CD14-positive monocyte (primary cell): ENCODE measurements around the gene PCDHGA8. TPM values are rescaled to one million over a fixed set of nuclear protein-coding genes. Genes with fewer than 3 reads are reported as not detected.
"Not testable (repeated sequence)": the region's sequence is repeated elsewhere in the genome, so short reads cannot be mapped to it uniquely, and the experiment has no call there.

Experiments
- DNase-seq, 3 donors: peaks; one replicate each; pipeline ENCODE4 v3.0.0-alpha.2; 2011 to 2022
- H2AFZ ChIP-seq: 2 replicates; pipeline ENCODE4 v1.6.0; 2012; ENCODE audit warnings: mild to moderate bottlenecking, low read depth, low read length, inconsistent platforms; ENCODE audit not compliant: insufficient read depth, poor library complexity, severe bottlenecking
- H3K27ac ChIP-seq, 2 donors: 1 replicate in 1 of 2; 2 replicates in 1 of 2; pipeline ENCODE4 v1.5.1; 2012 to 2013; ENCODE audit warnings: low read length in 2 of 2, control low read depth in 1 of 2, inconsistent platforms in 1 of 2, low read depth in 1 of 2, mild to moderate bottlenecking in 1 of 2
- H3K27me3 ChIP-seq, 2 donors: one replicate each; pipeline versions ENCODE4 v1.6.0 to v1.6.1; 2011 to 2013; ENCODE audit warnings: low read length in 2 of 2; ENCODE audit not compliant: control insufficient read depth in 2 of 2, insufficient read depth in 2 of 2
- H3K36me3 ChIP-seq, 2 donors: replicated peaks in 1 of 2; 1 replicate in 1 of 2; 2 replicates in 1 of 2; pipeline versions ENCODE4 v1.5.1 to v1.6.1; 2012 to 2013; ENCODE audit warnings: low read length in 2 of 2, control low read depth in 1 of 2, inconsistent platforms in 1 of 2, mild to moderate bottlenecking in 1 of 2; ENCODE audit not compliant: insufficient read depth in 2 of 2, control insufficient read depth in 1 of 2
- H3K4me1 ChIP-seq, 2 donors: 1 replicate in 1 of 2; 2 replicates in 1 of 2; pipeline versions ENCODE4 v1.5.1 to v1.6.1; 2012 to 2013; ENCODE audit warnings: low read length in 2 of 2, control low read depth in 1 of 2, inconsistent platforms in 1 of 2, mild to moderate bottlenecking in 1 of 2, moderate library complexity in 1 of 2; ENCODE audit not compliant: insufficient read depth in 2 of 2, control insufficient read depth in 1 of 2
- H3K4me2 ChIP-seq: replicated peaks from 2 replicates; pipeline ENCODE3; 2012; ENCODE audit warnings: low read length, moderate library complexity, mild to moderate bottlenecking; ENCODE audit not compliant: poor library complexity, severe bottlenecking; ENCODE audit errors: extremely low read depth
- H3K4me3 ChIP-seq, 3 experiments: fragments of 200-600 bp in 1 of 3; sonication (generic) in 1 of 3; replicated peaks in 1 of 3; 1 replicate in 2 of 3; 2 replicates in 1 of 3; pipeline ENCODE4 v1.5.1; 2011 to 2013; ENCODE audit warnings: low read length in 3 of 3, mild to moderate bottlenecking in 3 of 3, control low read depth in 2 of 3, low read depth in 2 of 3, inconsistent platforms in 1 of 3, moderate library complexity in 1 of 3
- H3K79me2 ChIP-seq: 2 replicates; pipeline ENCODE4 v1.6.0; 2012; ENCODE audit warnings: mild to moderate bottlenecking, control low read depth, inconsistent platforms, low read length, moderate library complexity; ENCODE audit not compliant: insufficient read depth
- H3K9ac ChIP-seq: 2 replicates; pipeline ENCODE4 v1.6.0; 2017; ENCODE audit warnings: low read length, mild to moderate bottlenecking; ENCODE audit not compliant: insufficient read depth, poor library complexity, severe bottlenecking
- H3K9me3 ChIP-seq, 2 donors: replicated peaks in 1 of 2; 1 replicate in 1 of 2; 2 replicates in 1 of 2; pipeline versions ENCODE4 v1.5.1 to v1.6.1; 2012 to 2013; ENCODE audit warnings: low read length in 2 of 2, control low read depth in 1 of 2; ENCODE audit not compliant: control insufficient read depth in 1 of 2, insufficient read depth in 1 of 2
- H4K20me1 ChIP-seq: 2 replicates; pipeline ENCODE4 v1.6.0; 2012; ENCODE audit warnings: mild to moderate bottlenecking, low read length, control low read depth, moderate library complexity; ENCODE audit not compliant: insufficient read depth
- H3K27ac Mint-ChIP-seq, 7 donors: one replicate each; pipeline ENCODE4 v1.8.0; 2020; ENCODE audit warnings: mild to moderate bottlenecking in 7 of 7, mixed read lengths in 7 of 7, moderate library complexity in 6 of 7, inconsistent platforms in 2 of 7
- H3K27me3 Mint-ChIP-seq, 3 donors: one replicate each; pipeline ENCODE4 v1.8.0; 2021 to 2022; ENCODE audit warnings: low read depth in 3 of 3, mild to moderate bottlenecking in 3 of 3, mixed read lengths in 3 of 3, moderate library complexity in 3 of 3, inconsistent platforms in 1 of 3
- H3K36me3 Mint-ChIP-seq, 2 donors: one replicate each; pipeline ENCODE4 v1.8.0; 2020; ENCODE audit warnings: mixed read lengths in 2 of 2, inconsistent platforms in 1 of 2, mild to moderate bottlenecking in 1 of 2
- H3K4me1 Mint-ChIP-seq: one replicate; pipeline ENCODE4 v1.8.0; 2020; ENCODE audit warnings: mild to moderate bottlenecking, mixed read lengths
- H3K4me3 Mint-ChIP-seq, 2 donors: one replicate each; pipeline ENCODE4 v1.8.0; 2020; ENCODE audit warnings: mild to moderate bottlenecking in 2 of 2, mixed read lengths in 2 of 2, moderate library complexity in 1 of 2
- H3K9me3 Mint-ChIP-seq, 7 donors: one replicate each; pipeline ENCODE4 v1.8.0; 2020 to 2022; ENCODE audit warnings: mixed read lengths in 7 of 7, mild to moderate bottlenecking in 6 of 7, moderate library complexity in 6 of 7, inconsistent platforms in 2 of 7
- WGBS: methylation state at CpG from one replicate; pipeline ENCODE4 v1.1.5; 2013; ENCODE audit warnings: missing lambda C conversion rate; ENCODE audit not compliant: insufficient coverage; 5-methylcytosine and 5-hydroxymethylcytosine counted together
- intact Hi-C, 2 donors: fragments of 100-400 bp; cut with micrococcal nuclease; formaldehyde crosslinking; loops; one replicate each; pipeline versions ENCODE4 v1.15.0 to v1.15.1; 2023
- polyA plus RNA-seq, 3 donors: library from polyadenylated mRNA; depleted of rRNA in 1 of 3; unstranded in 2 of 3; stranded (reverse) in 1 of 3; fragments of 300-500 nt in 2 of 3; fragments of >200 nt in 1 of 3; fragmentation: Illumina TruSeq in 2 of 3; gene quantifications; 1 replicate in 2 of 3; 2 replicates in 1 of 3; pipeline ENCODE4 v1.2.3, GENCODE V29; 2012 to 2021
- TF ChIP-seq, protein P1 (sequence below): fragments of 200-600 bp; IDR thresholded peaks from one replicate; pipeline ENCODE4 v1.8.0; 2022; ENCODE audit warnings: antibody characterized with exemption, mild to moderate bottlenecking

Gene PCDHGA8
- polyA plus RNA-seq, 3 donors: not detected

DNA sequence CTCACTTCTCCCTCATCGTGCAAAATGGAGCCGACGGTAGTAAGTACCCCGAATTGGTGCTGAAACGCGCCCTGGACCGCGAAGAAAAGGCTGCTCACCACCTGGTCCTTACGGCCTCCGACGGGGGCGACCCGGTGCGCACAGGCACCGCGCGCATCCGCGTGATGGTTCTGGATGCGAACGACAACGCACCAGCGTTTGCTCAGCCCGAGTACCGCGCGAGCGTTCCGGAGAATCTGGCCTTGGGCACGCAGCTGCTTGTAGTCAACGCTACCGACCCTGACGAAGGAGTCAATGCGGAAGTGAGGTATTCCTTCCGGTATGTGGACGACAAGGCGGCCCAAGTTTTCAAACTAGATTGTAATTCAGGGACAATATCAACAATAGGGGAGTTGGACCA, 38.9 kb downstream of the PCDHGA8 start:
- peak overlapping the region; percentile 64 for H3K4me2 ChIP-seq
- Mint-ChIP-seq H3K27ac (peak overlapping the region in 1 of 7 donors; percentile 19), H3K4me3 (peak overlapping the region; percentile 53 to 84), H3K27me3 (peaks cover 58 to 74% (median 68%) of the 10 kb centered on the region in 3 donors), H3K4me1 (peaks cover 21% of the 10 kb centered on the region), H3K9me3 (peaks cover 25 to 58% (median 44%) of the 10 kb centered on the region in 7 donors), H3K36me3 (peaks cover 20 to 22% of the 10 kb centered on the region in 2 donors)
- intact Hi-C loops: no loop called here
- DNase-seq: peak in 2 of 3 donors; percentile 15 to 36
- 13% methylated on average over 37 of the region's 37 CpGs for WGBS
- H3K79me2 ChIP-seq: no peaks in the 10 kb centered on the region
- peaks cover 41 to 93% of the 10 kb centered on the region in 2 donors for H3K27me3 ChIP-seq
- H4K20me1 ChIP-seq: no peaks in the 10 kb centered on the region
- peaks cover 47 to 49% of the 10 kb centered on the region in 2 donors for H3K9me3 ChIP-seq
- no peak overlapping the region for H3K9ac ChIP-seq
- no peak overlapping the region for H3K27ac ChIP-seq
- TF ChIP-seq, protein P1, sequence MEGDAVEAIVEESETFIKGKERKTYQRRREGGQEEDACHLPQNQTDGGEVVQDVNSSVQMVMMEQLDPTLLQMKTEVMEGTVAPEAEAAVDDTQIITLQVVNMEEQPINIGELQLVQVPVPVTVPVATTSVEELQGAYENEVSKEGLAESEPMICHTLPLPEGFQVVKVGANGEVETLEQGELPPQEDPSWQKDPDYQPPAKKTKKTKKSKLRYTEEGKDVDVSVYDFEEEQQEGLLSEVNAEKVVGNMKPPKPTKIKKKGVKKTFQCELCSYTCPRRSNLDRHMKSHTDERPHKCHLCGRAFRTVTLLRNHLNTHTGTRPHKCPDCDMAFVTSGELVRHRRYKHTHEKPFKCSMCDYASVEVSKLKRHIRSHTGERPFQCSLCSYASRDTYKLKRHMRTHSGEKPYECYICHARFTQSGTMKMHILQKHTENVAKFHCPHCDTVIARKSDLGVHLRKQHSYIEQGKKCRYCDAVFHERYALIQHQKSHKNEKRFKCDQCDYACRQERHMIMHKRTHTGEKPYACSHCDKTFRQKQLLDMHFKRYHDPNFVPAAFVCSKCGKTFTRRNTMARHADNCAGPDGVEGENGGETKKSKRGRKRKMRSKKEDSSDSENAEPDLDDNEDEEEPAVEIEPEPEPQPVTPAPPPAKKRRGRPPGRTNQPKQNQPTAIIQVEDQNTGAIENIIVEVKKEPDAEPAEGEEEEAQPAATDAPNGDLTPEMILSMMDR: no peak
- H3K36me3 ChIP-seq: no peaks in the 10 kb centered on the region
- H3K4me3 ChIP-seq: peak overlapping the region in 2 of 3 experiments; percentile 23 to 72
- H3K4me1 ChIP-seq: peaks cover 17 to 19% of the 10 kb centered on the region in 2 donors
- peak overlapping the region; percentile 68 for H2AFZ ChIP-seq

DNA sequence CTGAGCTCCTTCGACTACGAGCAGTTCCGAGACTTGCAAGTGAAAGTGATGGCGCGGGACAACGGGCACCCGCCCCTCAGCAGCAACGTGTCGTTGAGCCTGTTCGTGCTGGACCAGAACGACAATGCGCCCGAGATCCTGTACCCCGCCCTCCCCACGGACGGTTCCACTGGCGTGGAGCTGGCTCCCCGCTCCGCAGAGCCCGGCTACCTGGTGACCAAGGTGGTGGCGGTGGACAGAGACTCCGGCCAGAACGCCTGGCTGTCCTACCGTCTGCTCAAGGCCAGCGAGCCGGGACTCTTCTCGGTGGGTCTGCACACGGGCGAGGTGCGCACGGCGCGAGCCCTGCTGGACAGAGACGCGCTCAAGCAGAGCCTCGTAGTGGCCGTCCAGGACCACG, 39.9 kb downstream of the PCDHGA8 start:
- Mint-ChIP-seq H3K36me3 (peaks cover 20 to 22% of the 10 kb centered on the region in 2 donors), H3K27me3 (peaks cover 49 to 66% (median 62%) of the 10 kb centered on the region in 3 donors), H3K4me1 (peaks cover 21% of the 10 kb centered on the region), H3K4me3 (peak overlapping the region in 1 of 2 donors; percentile 84), H3K9me3 (peaks cover 25 to 54% (median 42%) of the 10 kb centered on the region in 7 donors)
- intact Hi-C loops, H3K4me2 ChIP-seq, H3K79me2 ChIP-seq, H3K9ac ChIP-seq, H3K36me3 ChIP-seq, H3K27ac ChIP-seq, H4K20me1 ChIP-seq, H3K27ac Mint-ChIP-seq, DNase-seq, H2AFZ ChIP-seq: not testable (repeated sequence)
- peak overlapping the region in 1 of 3 experiments; percentile 72 for H3K4me3 ChIP-seq
- peaks cover 17 to 19% of the 10 kb centered on the region in 2 donors for H3K4me1 ChIP-seq
- 36% methylated on average over 19 of the region's 38 CpGs for WGBS
- H3K9me3 ChIP-seq: peaks cover 41% of the 10 kb centered on the region in 2 donors
- peaks cover 33 to 93% of the 10 kb centered on the region in 2 donors for H3K27me3 ChIP-seq

DNA sequence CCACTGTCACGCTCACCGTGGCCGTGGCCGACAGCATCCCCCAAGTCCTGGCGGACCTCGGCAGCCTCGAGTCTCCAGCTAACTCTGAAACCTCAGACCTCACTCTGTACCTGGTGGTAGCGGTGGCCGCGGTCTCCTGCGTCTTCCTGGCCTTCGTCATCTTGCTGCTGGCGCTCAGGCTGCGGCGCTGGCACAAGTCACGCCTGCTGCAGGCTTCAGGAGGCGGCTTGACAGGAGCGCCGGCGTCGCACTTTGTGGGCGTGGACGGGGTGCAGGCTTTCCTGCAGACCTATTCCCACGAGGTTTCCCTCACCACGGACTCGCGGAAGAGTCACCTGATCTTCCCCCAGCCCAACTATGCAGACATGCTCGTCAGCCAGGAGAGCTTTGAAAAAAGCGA, 40.3 kb downstream of the PCDHGA8 start:
- Mint-ChIP-seq H3K4me3 (peak overlapping the region in 1 of 2 donors; percentile 79), H3K36me3 (peaks cover 20 to 22% of the 10 kb centered on the region in 2 donors)
- not testable (repeated sequence) for H4K20me1 ChIP-seq

More for the DNA sequence above, 40.3 kb downstream of the PCDHGA8 start:
- DNase-seq, H3K4me2 ChIP-seq, H3K36me3 ChIP-seq, H3K27ac ChIP-seq, H3K27ac Mint-ChIP-seq, H3K4me3 ChIP-seq, H3K79me2 ChIP-seq, H2AFZ ChIP-seq, intact Hi-C loops, H3K9ac ChIP-seq: not testable (repeated sequence)
- Mint-ChIP-seq H3K27me3 (peaks cover 47 to 66% (median 61%) of the 10 kb centered on the region in 3 donors), H3K4me1 (peaks cover 21% of the 10 kb centered on the region), H3K9me3 (peaks cover 22 to 50% (median 40%) of the 10 kb centered on the region in 7 donors)
- Histone ChIP-seq H3K9me3 (peaks cover 37% of the 10 kb centered on the region in 2 donors), H3K4me1 (peaks cover 17 to 19% of the 10 kb centered on the region in 2 donors), H3K27me3 (peaks cover 32 to 90% of the 10 kb centered on the region in 2 donors)
- whole genome bisulfite sequencing: 36% methylated on average over 24 of the region's 29 CpGs
